Endothelial cell of umbilical vein (primary cell): Measurements from ENCODE around the gene GATM. TPM values are rescaled to one million over a fixed set of nuclear protein-coding genes. Genes with fewer than 3 reads are reported as not detected.

ENCODE experiments used
- BruUV-seq: library from RNA; stranded (reverse); fragments of 400-500 nt; replicated peaks from 2 replicates; lab custom pipeline; 2021; lab: Mats Ljungman, UMichigan
- CTCF ChIA-PET: fragments of 300-600, 350-600 bp; sonication (Branson Sonifier 250); formaldehyde crosslinking; loops from one replicate; lab custom pipeline; 2021; ENCODE audit warnings: antibody characterized with exemption, inconsistent platforms; lab: Charles Lee
- POLR2A ChIA-PET: fragments of 300-600, 350-600 bp; sonication (Branson Sonifier 250); formaldehyde crosslinking; loops from one replicate; lab custom pipeline; 2021; ENCODE audit warnings: antibody characterized with exemption, inconsistent platforms; lab: Charles Lee
- DNase-seq: peaks from one replicate; pipeline ENCODE4 v3.0.0-alpha.2; 2011; ENCODE audit warnings: low read depth, low spot score
- FAIRE-seq: peaks from 2 replicates; lab custom pipeline; 2011; peaks lifted over from hg19 to GRCh38; lab: Jason Lieb, UNC
- H2AFZ ChIP-seq: 2 replicates; pipeline ENCODE4 v1.6.0; 2012; ENCODE audit warnings: low read depth, low read length, control low read depth, inconsistent platforms
- H3K27ac ChIP-seq: 2 replicates; pipeline ENCODE4 v1.5.1; 2011; ENCODE audit warnings: low read depth, mild to moderate bottlenecking, control low read depth, low read length, moderate library complexity; ENCODE audit not compliant: insufficient read depth
- H3K27me3 ChIP-seq, 2 experiments: 2 replicates each; pipeline versions ENCODE4 v1.6.0 to v1.6.1; 2011; ENCODE audit warnings: low read length in 2 of 2, mixed read lengths in 1 of 2; ENCODE audit not compliant: control insufficient read depth in 2 of 2, insufficient read depth in 2 of 2
- H3K36me3 ChIP-seq, 2 experiments: 2 replicates in 1 of 2; 3 replicates in 1 of 2; pipeline ENCODE4 v1.5.1; 2011; ENCODE audit warnings: low read length in 2 of 2, mild to moderate bottlenecking in 1 of 2, moderate library complexity in 1 of 2; ENCODE audit not compliant: control insufficient read depth in 2 of 2, insufficient read depth in 2 of 2; ENCODE audit errors: extremely low read depth in 1 of 2
- H3K4me1 ChIP-seq: 3 replicates; pipeline ENCODE4 v1.5.1; 2011; ENCODE audit warnings: mild to moderate bottlenecking, low read length; ENCODE audit not compliant: control insufficient read depth, insufficient read depth; ENCODE audit errors: extremely low read depth
- H3K4me2 ChIP-seq: 2 replicates; pipeline ENCODE4 v1.6.1; 2011; ENCODE audit warnings: low read length, control low read depth, mixed read lengths; ENCODE audit not compliant: insufficient read depth
- H3K4me3 ChIP-seq, 3 experiments: fragments of 200-600 bp in 1 of 3; sonication (generic), shearing (Covaris generic) in 1 of 3; replicated peaks in 1 of 3; 2 replicates each; pipeline ENCODE4 v1.5.1; 2011 to 2016; ENCODE audit warnings: control low read depth in 3 of 3, low read length in 3 of 3, mild to moderate bottlenecking in 2 of 3, inconsistent platforms in 1 of 3, low read depth in 1 of 3, moderate library complexity in 1 of 3; ENCODE audit not compliant: insufficient read depth in 1 of 3
- H3K79me2 ChIP-seq: 2 replicates; pipeline ENCODE4 v1.6.0; 2012; ENCODE audit warnings: low read length, inconsistent platforms; ENCODE audit not compliant: control insufficient read depth, insufficient read depth
- H3K9ac ChIP-seq: replicated peaks from 2 replicates; pipeline ENCODE3; 2011; ENCODE audit warnings: low read length, control low read depth; ENCODE audit not compliant: insufficient read depth; ENCODE audit errors: extremely low read depth
- H3K9me1 ChIP-seq: replicated peaks from 3 replicates; pipeline ENCODE4 v1.6.0; 2011; ENCODE audit warnings: mild to moderate bottlenecking, low read length; ENCODE audit not compliant: control insufficient read depth, insufficient read depth; ENCODE audit errors: extremely low read depth
- H3K9me3 ChIP-seq: replicated peaks from 2 replicates; pipeline ENCODE4 v1.5.1; 2012; ENCODE audit warnings: low read length, inconsistent platforms; ENCODE audit not compliant: control insufficient read depth, insufficient read depth
- H4K20me1 ChIP-seq: replicated peaks from 2 replicates; pipeline ENCODE3; 2011; ENCODE audit warnings: mild to moderate bottlenecking, low read length; ENCODE audit not compliant: control insufficient read depth, insufficient read depth; ENCODE audit errors: extremely low read depth
- GATA2 ChIP-seq: IDR thresholded peaks from 2 replicates; pipeline ENCODE4 v1.7.0; 2011; ENCODE audit warnings: low read depth, mild to moderate bottlenecking, moderate library complexity, mixed read lengths, low read length; ENCODE audit not compliant: insufficient read length, insufficient read depth
- dilution Hi-C: fragments of 300-500 bp; cut with MboI; formaldehyde crosslinking; loops from one replicate; pipeline ENCODE4 v1.15.0; 2019; ENCODE audit warnings: low sequenced_read_pairs; ENCODE audit not compliant: extremely low pct_ligation_motif_present
- intact Hi-C: fragments of 100-400 bp; cut with micrococcal nuclease; formaldehyde crosslinking; loops from one replicate; pipeline ENCODE4 v1.10.0; 2022
- polyA plus RNA-seq, 4 experiments: library from polyadenylated mRNA; depleted of rRNA in 3 of 4; stranded (reverse) in 3 of 4; unstranded in 1 of 4; fragments of >200 nt; gene quantifications; 2 replicates each; pipeline versions ENCODE4 v1.2.1 to v1.2.3, GENCODE V29; 2011 to 2012; ENCODE audit warnings: missing spikeins in 1 of 4
- total RNA-seq: library from RNA; stranded (reverse); gene quantifications from 2 replicates; pipeline ENCODE4 v1.2.3, GENCODE V29; 2021
- TF ChIP-seq, protein P1 (sequence below): IDR thresholded peaks from 2 replicates; pipeline ENCODE4 v1.6.1; 2011; ENCODE audit not compliant: insufficient read depth, insufficient read length
- TF ChIP-seq, protein P2 (sequence below), 2 donors: IDR thresholded peaks; 1 replicate in 1 of 2; 2 replicates in 1 of 2; pipeline ENCODE4 v1.5.1; 2011; ENCODE audit warnings: low read length in 2 of 2, mild to moderate bottlenecking in 2 of 2, moderate library complexity in 2 of 2, control low read depth in 1 of 2, inconsistent platforms in 1 of 2, low read depth in 1 of 2; ENCODE audit not compliant: insufficient read depth in 1 of 2; ENCODE audit errors: extremely low read depth in 1 of 2

GATM gene
- total and polyA plus RNA-seq, 2 donors (not counting 3 experiments of a cell fraction or from before 2014, with no cell fraction given): 0.21 to 0.60 TPM

DNA sequence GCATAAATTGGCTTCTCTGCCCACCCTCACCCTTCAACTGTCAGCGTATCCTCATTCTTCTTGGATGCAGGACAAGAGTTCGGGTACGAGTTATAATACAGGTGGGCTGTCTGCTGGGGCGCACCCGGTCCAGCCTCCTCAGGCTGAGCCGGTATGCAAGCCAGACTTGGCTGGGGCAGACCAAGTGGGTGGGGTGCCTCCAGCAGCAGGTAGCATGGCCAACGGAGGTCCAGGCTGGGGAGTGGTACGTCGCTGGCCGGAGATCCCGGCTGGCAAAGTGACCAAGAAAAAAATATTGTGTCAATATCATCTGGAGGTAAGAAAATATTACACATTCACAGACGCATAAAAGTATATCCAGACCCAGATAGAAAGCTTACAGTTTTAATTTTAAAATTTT lies 45.6 kb downstream of the GATM start:
- no peak overlapping the region for H3K4me2 ChIP-seq
- no peaks in the 10 kb centered on the region for H3K9me3 ChIP-seq
- no TSS peak for BruUV-seq
- no peaks in the 10 kb centered on the region for H3K36me3 ChIP-seq
- no peak overlapping the region for H2AFZ ChIP-seq
- no peak for TF ChIP-seq GATA2
- TF ChIP-seq, protein P1, sequence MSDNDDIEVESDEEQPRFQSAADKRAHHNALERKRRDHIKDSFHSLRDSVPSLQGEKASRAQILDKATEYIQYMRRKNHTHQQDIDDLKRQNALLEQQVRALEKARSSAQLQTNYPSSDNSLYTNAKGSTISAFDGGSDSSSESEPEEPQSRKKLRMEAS: no peak
- H3K27ac ChIP-seq: no peak overlapping the region
- H3K79me2 ChIP-seq: no peaks in the 10 kb centered on the region
- H3K9ac ChIP-seq: no peak overlapping the region
- FAIRE-seq: no peak
- H3K9me1 ChIP-seq: no peaks in the 10 kb centered on the region
- H4K20me1 ChIP-seq: no peaks in the 10 kb centered on the region
- no peaks in the 10 kb centered on the region for H3K27me3 ChIP-seq
- dilution Hi-C loops: no loop called here
- POLR2A ChIA-PET: no interaction called here
- CTCF ChIA-PET: no interaction called here
- no peaks in the 10 kb centered on the region for H3K4me1 ChIP-seq
- DNase-seq: no peak
- no peak overlapping the region for H3K4me3 ChIP-seq
- intact Hi-C loops: no loop called here

DNA sequence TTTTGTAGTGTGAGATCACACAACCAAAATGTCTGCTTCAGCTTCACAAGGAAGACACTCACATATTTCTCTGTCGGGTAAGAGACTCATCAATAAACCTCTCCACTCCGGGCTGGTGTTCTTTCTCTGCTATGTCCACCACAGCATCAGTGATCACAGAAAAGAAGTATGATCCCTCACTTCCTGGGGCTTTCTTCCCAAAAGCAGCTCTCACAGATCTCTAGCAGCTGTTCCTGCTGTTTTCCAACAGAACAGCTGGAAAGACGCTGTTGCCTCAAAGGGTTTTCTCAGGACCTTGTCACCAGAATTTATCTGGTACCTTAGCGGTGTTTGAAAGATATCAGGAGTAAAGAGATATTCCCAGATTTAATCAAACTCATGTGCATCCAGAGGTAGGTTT lies 46.4 kb downstream of the GATM start:
- Histone ChIP-seq H3K79me2 (no peaks in the 10 kb centered on the region), H3K4me2 (no peak overlapping the region), H4K20me1 (no peaks in the 10 kb centered on the region), H3K36me3 (no peaks in the 10 kb centered on the region), H3K27me3 (no peaks in the 10 kb centered on the region), H3K9me1 (no peaks in the 10 kb centered on the region), H3K27ac (no peak overlapping the region), H3K9me3 (no peaks in the 10 kb centered on the region), H3K9ac (no peak overlapping the region), H3K4me1 (no peaks in the 10 kb centered on the region), H3K4me3 (no peak overlapping the region), H2AFZ (no peak overlapping the region)
- CTCF ChIA-PET: no interaction called here
- FAIRE-seq (no peak), DNase-seq (no peak)
- no TSS peak for BruUV-seq
- dilution Hi-C loops (no loop called here), intact Hi-C loops (no loop called here)
- POLR2A ChIA-PET: no interaction called here
- TF ChIP-seq GATA2: no peak
- TF ChIP-seq, protein P2, sequence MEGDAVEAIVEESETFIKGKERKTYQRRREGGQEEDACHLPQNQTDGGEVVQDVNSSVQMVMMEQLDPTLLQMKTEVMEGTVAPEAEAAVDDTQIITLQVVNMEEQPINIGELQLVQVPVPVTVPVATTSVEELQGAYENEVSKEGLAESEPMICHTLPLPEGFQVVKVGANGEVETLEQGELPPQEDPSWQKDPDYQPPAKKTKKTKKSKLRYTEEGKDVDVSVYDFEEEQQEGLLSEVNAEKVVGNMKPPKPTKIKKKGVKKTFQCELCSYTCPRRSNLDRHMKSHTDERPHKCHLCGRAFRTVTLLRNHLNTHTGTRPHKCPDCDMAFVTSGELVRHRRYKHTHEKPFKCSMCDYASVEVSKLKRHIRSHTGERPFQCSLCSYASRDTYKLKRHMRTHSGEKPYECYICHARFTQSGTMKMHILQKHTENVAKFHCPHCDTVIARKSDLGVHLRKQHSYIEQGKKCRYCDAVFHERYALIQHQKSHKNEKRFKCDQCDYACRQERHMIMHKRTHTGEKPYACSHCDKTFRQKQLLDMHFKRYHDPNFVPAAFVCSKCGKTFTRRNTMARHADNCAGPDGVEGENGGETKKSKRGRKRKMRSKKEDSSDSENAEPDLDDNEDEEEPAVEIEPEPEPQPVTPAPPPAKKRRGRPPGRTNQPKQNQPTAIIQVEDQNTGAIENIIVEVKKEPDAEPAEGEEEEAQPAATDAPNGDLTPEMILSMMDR (IDR thresholded peaks at IDR 0.05; ENCODE audit: extremely low read depth in 1 of 2, insufficient read depth in 1 of 2, low read depth in 1 of 2, low read length in 2 of 2): no peak
